SU-DHL-6 (cell line): ENCODE data around the gene FHAD1.
"Not testable (repeated sequence)": the region's sequence is repeated elsewhere in the genome, so short reads cannot be mapped to it uniquely, and the experiment has no call there.

ENCODE experiments used
- H2AFZ ChIP-seq: fragments of 200-600 bp; sonication (generic); 2 replicates; pipeline ENCODE4 v1.6.1; 2014; ENCODE audit warnings: low read depth, mild to moderate bottlenecking, moderate library complexity, mixed read lengths, antibody characterized with exemption, low read length; ENCODE audit not compliant: severe bottlenecking
- H3F3A ChIP-seq: fragments of 200-600 bp; shearing (Covaris generic); 2 replicates; pipeline ENCODE4 v1.6.0; 2016; ENCODE audit warnings: antibody characterized with exemption, mild to moderate bottlenecking; ENCODE audit not compliant: insufficient read depth
- H3K27ac ChIP-seq: fragments of 200-600 bp; sonication (generic); 2 replicates; pipeline ENCODE4 v1.5.1; 2016; ENCODE audit warnings: low read depth, mild to moderate bottlenecking, low read length, moderate library complexity, mixed read lengths
- H3K27me3 ChIP-seq: fragments of 200-600 bp; sonication (generic), shearing (Covaris generic); 2 replicates; pipeline ENCODE4 v1.6.0; 2014; ENCODE audit warnings: mild to moderate bottlenecking, low read length
- H3K36me3 ChIP-seq: fragments of 200-600 bp; sonication (generic); 2 replicates; pipeline ENCODE4 v1.6.1; 2014; ENCODE audit warnings: mild to moderate bottlenecking, low read length, mixed read lengths
- H3K4me2 ChIP-seq: fragments of 300-600, 200-600 bp; shearing (Covaris generic), sonication (generic); 2 replicates; pipeline ENCODE4 v1.6.0; 2014; ENCODE audit warnings: low read length, low read depth, mild to moderate bottlenecking; ENCODE audit not compliant: poor library complexity, severe bottlenecking
- H3K4me3 ChIP-seq: fragments of 200-600 bp; sonication (generic); 2 replicates; pipeline ENCODE4 v1.5.1; 2014; ENCODE audit warnings: antibody characterized with exemption, low read length, mild to moderate bottlenecking, mixed read lengths; ENCODE audit not compliant: insufficient read depth, poor library complexity, severe bottlenecking
- H3K79me2 ChIP-seq: fragments of 200-600 bp; sonication (generic); 2 replicates; pipeline ENCODE4 v1.6.1; 2014; ENCODE audit warnings: mild to moderate bottlenecking, low read length, moderate library complexity; ENCODE audit not compliant: insufficient read depth
- H3K9ac ChIP-seq: fragments of 200-600 bp; sonication (generic); 2 replicates; pipeline ENCODE4 v1.7.0; 2014; ENCODE audit warnings: mild to moderate bottlenecking, low read length
- H3K9me2 ChIP-seq: fragments of 200-600 bp; sonication (generic); replicated peaks from 2 replicates; pipeline ENCODE4 v1.6.1; 2014; ENCODE audit warnings: low read length; ENCODE audit not compliant: insufficient read depth
- H3K9me3 ChIP-seq: fragments of 200-600 bp; sonication (generic); 2 replicates; pipeline ENCODE4 v1.6.1; 2014; ENCODE audit warnings: low read length, mixed read lengths; ENCODE audit not compliant: insufficient read depth
- H4K20me1 ChIP-seq: fragments of 200-600 bp; sonication (generic); 2 replicates; pipeline ENCODE4 v1.6.1; 2014; ENCODE audit warnings: low read depth, mild to moderate bottlenecking, antibody characterized with exemption, low read length, moderate library complexity, mixed read lengths
- CTCF ChIP-seq: fragments of 200-600 bp; sonication (generic); IDR thresholded peaks from one replicate; pipeline ENCODE4 v1.5.1; 2017; ENCODE audit warnings: antibody characterized with exemption, mild to moderate bottlenecking, low read length, moderate library complexity; ENCODE audit not compliant: insufficient read depth, poor library complexity, severe bottlenecking
- EZH2phosphoT487 ChIP-seq: fragments of 200-600 bp; sonication (generic), shearing (Covaris generic); conservative IDR thresholded peaks from 2 replicates; pipeline ENCODE4 v1.6.1; 2018; ENCODE audit warnings: mild to moderate bottlenecking, antibody characterized with exemption, low read length, moderate library complexity, mixed read lengths

FHAD1 gene

GRCh38 chr1:15385420-15385819 lies 138.4 kb downstream of the FHAD1 start:
- no peak for TF ChIP-seq CTCF
- no peak for TF ChIP-seq EZH2phosphoT487
- no peaks in the 10 kb centered on the region for H3K36me3 ChIP-seq
- H3K27ac ChIP-seq, result no peak overlapping the region
- no peaks in the 10 kb centered on the region for H3K9me3 ChIP-seq
- H3K4me3 ChIP-seq, result no peak overlapping the region
- no peaks in the 10 kb centered on the region for H3K27me3 ChIP-seq
- no peak overlapping the region for H2AFZ ChIP-seq
- no peaks in the 10 kb centered on the region for H3K79me2 ChIP-seq
- H3K9me2 ChIP-seq, result no peaks in the 10 kb centered on the region
- no peaks in the 10 kb centered on the region for H3F3A ChIP-seq
- no peaks in the 10 kb centered on the region for H4K20me1 ChIP-seq
- no peak overlapping the region for H3K9ac ChIP-seq
- no peak overlapping the region for H3K4me2 ChIP-seq

- Histone ChIP-seq H3K9ac (no peak overlapping the region), H3K4me3 (no peak overlapping the region), H3K27me3 (no peaks in the 10 kb centered on the region)
Measured at GRCh38 chr1:15386164-15386749, 139.2 kb downstream of the FHAD1 start.

GRCh38 chr1:15388201-15388880 lies 141.3 kb downstream of the FHAD1 start:
- Histone ChIP-seq H3F3A (no peaks in the 10 kb centered on the region), H3K36me3 (no peaks in the 10 kb centered on the region), H3K4me2 (no peak overlapping the region), H4K20me1 (no peaks in the 10 kb centered on the region), H3K9ac (no peak overlapping the region), H2AFZ (no peak overlapping the region), H3K4me3 (no peak overlapping the region), H3K9me2 (no peaks in the 10 kb centered on the region), H3K27ac (no peak overlapping the region), H3K9me3 (no peaks in the 10 kb centered on the region), H3K27me3 (no peaks in the 10 kb centered on the region), H3K79me2 (no peaks in the 10 kb centered on the region)
- TF ChIP-seq EZH2phosphoT487 (no peak), CTCF (no peak)

More at GRCh38 chr1:15386164-15386749, 139.2 kb downstream of the FHAD1 start:
- Histone ChIP-seq H3K36me3 (no peaks in the 10 kb centered on the region), H2AFZ (no peak overlapping the region), H3K79me2 (no peaks in the 10 kb centered on the region), H3K9me3 (no peaks in the 10 kb centered on the region), H3F3A (no peaks in the 10 kb centered on the region), H3K9me2 (no peaks in the 10 kb centered on the region), H3K27ac (no peak overlapping the region), H4K20me1 (no peaks in the 10 kb centered on the region), H3K4me2 (no peak overlapping the region)
- TF ChIP-seq EZH2phosphoT487, result no peak
- TF ChIP-seq CTCF, result no peak

GRCh38 chr1:15389828-15390227 lies 142.8 kb downstream of the FHAD1 start:
- H4K20me1 ChIP-seq, H3K36me3 ChIP-seq, H3K79me2 ChIP-seq, H3F3A ChIP-seq, H3K4me2 ChIP-seq, H3K27ac ChIP-seq, H3K9me3 ChIP-seq, H3K27me3 ChIP-seq, H3K9me2 ChIP-seq, H3K9ac ChIP-seq, H3K4me3 ChIP-seq, H2AFZ ChIP-seq: not testable (repeated sequence)
